IPS-18c (cell line): ENCODE results near the gene BEST3.

Source experiments
- H3K4me3 ChIP-seq: 2 replicates; pipeline ENCODE4 v1.7.0; 2013; ENCODE audit warnings: low read depth, mild to moderate bottlenecking, low read length, moderate library complexity; ENCODE audit not compliant: insufficient read depth
- H3K9me3 ChIP-seq: one replicate; pipeline ENCODE4 v1.6.1; 2013; ENCODE audit warnings: mild to moderate bottlenecking, low read length, moderate library complexity; ENCODE audit not compliant: control insufficient read depth, insufficient read depth

BEST3 gene

DNA sequence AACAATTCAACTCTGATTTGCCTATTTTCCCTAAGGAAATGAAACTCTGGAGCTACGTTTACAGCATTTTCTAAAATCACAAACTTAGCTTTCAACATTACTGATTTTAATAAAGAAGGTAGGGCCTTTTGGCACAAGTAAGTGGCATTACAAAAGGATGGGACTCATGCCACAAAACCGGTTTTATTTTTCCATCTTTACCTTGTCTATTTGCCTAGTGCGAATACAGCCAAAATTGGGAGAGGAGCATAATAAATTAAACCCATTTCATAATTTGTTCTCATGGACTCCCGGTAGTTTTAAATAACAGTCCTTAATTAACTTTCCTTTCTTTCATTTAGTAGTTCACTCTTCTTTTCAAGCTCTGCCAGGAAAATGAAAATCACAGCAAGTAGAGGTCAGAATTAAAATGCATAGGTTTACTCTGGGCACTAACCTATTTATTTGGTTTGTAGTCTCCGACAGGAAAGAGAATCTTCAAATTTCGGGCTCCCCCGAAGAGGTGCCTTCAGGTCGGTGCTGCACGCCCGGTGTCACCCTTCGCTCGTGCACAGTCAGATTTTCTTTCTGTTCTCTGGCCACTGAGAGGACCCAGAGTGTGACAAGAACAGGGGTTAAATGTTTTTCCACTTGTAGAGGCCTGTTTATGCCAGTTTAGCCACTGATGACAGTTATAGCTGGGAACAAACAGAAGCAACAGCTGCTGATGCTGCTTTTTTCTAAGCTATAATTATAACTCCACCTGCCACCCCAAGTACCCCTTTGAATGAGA, at the start of gene BEST3:
Gene BEST3, minus strand, starts transcription at position 535 of the 772 bp plus-strand sequence. CDS start 1,505 bp downstream, outside the sequence.
- no peak within 1 kb of the TSS for H3K4me3 ChIP-seq
- no peaks in the 10 kb centered on the region for H3K9me3 ChIP-seq

GRCh38 chr12:69744109-69744508, 45.0 kb upstream of the BEST3 start:
- no peak overlapping the region for H3K4me3 ChIP-seq
- peaks cover 3% of the 10 kb centered on the region for H3K9me3 ChIP-seq

DNA sequence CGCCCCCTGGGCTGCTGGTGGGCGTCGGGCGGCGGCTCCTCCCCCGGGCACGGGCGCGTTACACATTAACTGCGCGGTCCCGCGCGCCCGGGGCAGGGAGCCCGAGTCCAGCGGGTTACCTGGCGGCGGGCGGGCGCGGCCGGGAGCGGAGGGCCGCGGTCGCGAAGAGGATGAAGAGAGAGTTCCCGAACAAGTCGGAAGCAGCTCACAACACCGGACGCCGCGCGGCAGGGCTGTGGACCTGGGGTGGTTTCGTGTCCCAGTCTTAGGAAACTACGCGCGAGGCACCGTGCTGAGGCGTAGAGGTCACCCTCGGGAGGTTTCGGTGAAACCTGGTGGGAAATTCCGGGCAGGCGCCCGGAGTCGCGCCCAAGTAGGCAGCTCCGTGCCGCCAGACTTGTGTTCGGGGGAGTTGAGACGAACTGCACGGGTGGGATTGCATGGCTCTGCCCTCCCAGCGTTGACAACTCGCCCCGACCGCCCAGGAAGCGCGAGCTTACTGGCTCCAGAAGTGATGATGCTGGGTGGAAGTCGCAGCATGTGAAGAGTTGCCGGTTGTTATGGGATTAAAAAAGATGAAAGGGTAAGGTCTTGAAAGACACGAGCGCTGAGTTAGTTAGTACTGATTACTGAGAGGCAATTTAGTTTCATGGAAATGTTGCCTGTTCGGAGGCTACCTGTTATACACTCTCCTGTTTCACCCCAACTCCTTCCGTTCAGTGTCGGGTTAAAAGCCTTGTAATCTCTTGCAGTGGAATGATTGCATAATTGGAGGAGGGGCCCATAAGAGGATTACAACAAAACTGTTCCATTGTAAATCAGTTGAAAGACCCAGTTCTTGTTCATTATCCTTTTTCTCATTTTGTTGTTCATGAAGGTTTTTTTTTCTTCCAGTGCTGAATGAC, 40.4 kb upstream of the BEST3 start:
- Histone ChIP-seq H3K4me3 (peak overlapping the region; percentile 81), H3K9me3 (no peaks in the 10 kb centered on the region)

DNA sequence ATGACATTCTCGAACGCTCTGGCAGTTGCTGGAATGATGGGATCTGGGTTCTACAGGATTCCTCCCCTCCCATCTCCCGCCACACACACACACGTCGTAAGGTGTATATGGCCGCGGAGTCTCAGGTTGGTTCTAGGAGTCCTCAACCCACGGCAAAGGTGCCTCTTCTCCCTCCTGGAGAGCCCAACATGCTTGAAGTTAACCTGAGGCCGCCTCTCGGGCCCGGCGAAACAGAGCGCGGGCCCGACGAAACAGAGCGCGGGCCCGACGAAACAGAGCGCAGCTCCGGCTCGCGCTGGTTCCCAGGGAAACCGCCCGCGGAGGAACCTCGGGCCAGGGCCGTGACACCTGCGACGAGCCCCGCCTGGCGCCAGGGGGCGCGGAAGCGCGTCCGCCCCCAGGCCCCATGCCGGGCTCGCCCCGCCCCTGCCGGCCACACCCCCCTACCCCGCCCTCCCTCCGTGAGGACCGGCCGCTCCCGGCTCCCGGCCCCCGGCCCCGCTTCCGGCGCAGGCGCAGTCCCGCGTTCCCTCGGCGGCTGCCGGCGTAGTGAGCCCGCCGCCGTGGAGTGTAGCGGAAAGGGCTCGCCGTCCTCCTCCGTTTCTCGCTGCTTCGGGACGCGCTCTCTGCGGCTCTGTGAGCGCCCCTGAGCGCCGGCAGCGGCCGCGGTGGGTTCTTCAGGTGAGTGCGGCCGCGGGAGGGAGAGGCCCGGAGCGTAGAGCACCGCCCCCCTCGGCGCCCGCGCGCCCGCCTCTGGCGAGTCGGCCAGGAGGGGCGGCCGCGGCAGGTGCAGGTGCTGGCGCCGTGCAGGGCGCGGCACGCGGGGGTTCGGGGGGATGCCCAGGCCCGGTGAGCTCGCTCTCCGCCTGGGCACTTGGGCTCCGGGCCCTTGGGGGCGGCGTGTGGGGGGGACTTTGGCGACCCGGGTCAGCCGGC, 39.5 kb upstream of the BEST3 start, which contains the start of gene RAB3IP:
Gene RAB3IP, plus strand, starts transcription at position 510 of the 936 bp plus-strand sequence. CDS start 16,549 bp downstream, outside the sequence.
- peak within 1 kb of the TSS; percentile 81 for H3K4me3 ChIP-seq

GRCh38 chr12:69733638-69734037, 34.5 kb upstream of the BEST3 start:
- Histone ChIP-seq H3K4me3 (no peak overlapping the region), H3K9me3 (no peaks in the 10 kb centered on the region)

More for the DNA sequence above, 39.5 kb upstream of the BEST3 start, which contains the start of gene RAB3IP:
- H3K9me3 ChIP-seq = no peaks in the 10 kb centered on the region

- no peaks in the 10 kb centered on the region for H3K9me3 ChIP-seq
- no peak overlapping the region for H3K4me3 ChIP-seq
Observed at GRCh38 chr12:69732088-69732487, 33.0 kb upstream of the BEST3 start.

DNA sequence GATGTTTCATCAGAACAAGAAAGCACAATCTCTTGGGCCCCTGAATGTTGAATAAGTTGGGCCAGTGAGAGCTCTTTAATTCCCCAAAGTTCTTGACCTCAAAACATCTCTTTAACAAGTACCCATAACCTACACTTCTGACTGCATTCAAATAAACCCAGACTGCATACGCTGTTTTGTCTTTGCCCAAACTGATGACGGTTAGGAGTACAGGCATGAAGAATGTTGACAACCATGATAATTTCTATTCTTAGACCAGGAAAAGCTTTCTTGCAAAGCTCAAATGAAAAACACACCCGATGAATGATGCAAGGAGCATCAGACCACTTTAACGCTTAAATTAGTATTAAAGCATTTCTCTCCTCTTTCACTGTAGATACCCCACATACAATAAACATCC, 27.8 kb upstream of the BEST3 start:
- Histone ChIP-seq H3K9me3 (no peaks in the 10 kb centered on the region), H3K4me3 (no peak overlapping the region)

DNA sequence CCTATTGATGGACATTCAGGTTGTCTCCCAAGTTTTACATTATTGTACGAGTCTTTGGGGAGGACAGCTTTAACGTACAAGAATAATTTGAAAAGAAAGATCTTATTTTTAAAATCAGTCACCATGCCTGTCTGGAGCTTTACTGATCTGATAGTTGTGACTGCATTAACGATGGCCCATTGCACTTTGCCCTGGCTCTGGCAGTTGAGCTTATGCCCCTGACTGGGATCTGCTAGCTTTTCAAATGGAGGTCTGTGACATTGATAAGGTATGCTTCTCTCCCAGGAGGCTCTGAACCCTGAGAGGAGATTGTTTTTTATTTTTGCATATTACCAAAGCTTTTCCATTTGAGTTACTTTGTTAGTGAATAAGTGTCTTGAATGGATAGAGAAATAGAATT, 21.6 kb upstream of the BEST3 start:
- no peak overlapping the region for H3K4me3 ChIP-seq
- H3K9me3 ChIP-seq = no peaks in the 10 kb centered on the region

DNA sequence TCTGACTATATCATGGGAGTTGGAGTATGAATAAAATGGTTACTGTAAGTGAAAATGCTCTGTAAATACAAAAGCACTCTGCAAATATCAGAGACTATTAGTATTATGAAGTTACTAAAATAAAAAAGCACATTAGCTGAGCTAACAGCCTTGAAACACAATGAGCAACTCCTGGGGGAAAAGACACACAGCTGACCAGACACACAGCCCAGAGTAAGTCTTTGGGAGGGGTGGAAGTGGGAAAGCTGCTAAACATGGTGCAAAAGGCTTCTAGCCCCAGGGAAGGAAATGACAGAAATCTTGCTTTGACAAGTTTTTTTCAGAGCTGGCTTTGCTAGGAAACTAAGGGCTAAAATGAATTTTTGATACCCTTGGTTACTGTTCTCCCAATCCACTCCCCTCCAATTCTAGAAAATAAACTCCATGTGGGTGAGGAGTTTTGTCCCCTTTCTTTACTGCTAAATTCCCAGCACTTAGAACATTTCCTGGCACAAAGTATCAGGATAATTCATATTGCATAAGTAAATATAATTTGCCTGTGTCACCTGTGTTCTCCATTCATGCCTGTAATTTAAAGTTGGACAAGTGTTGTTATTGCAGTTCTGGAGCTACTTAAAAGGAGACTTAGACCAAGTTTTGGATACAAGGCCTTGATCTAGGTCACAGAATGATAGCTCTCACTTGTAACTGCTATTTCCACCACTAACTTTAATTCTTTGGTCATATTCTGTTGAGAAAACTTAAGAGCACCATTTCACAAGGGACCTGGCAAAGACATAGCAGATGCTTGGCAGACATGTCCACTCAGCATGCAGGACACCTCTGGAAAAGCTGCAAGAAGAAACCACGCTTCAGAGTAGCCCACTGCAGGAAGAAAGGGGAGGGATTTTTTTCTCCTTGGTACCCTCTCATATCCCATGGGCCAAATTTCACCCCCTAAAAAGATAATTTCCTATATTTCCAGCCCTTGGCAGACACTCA, 20.5 kb upstream of the BEST3 start:
- no peak overlapping the region for H3K4me3 ChIP-seq
- H3K9me3 ChIP-seq = no peaks in the 10 kb centered on the region

DNA sequence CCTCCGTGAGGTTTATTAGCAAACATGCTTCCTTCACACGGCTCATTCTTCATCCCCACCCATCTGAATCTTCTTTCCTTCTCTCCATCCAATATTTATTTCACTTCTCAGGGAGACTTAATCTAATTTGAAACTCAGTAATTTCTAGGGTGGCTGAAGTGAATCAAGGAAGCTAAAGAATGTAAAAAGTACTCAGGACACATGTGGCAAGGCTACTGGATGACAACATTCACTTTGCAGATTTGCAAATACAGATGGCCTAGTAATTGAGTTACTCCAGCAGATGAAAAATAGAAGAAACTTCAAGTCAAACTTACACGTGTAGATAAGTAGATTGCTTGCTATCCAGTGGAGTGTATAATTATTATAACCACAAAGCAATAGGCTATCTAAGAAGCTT, 15.4 kb upstream of the BEST3 start:
- Histone ChIP-seq H3K9me3 (no peaks in the 10 kb centered on the region), H3K4me3 (no peak overlapping the region)

- H3K4me3 ChIP-seq = no peak overlapping the region
- H3K9me3 ChIP-seq = no peaks in the 10 kb centered on the region
Observed at GRCh38 chr12:69712826-69713225, 13.7 kb upstream of the BEST3 start.

- Histone ChIP-seq H3K4me3 (no peak overlapping the region), H3K9me3 (no peaks in the 10 kb centered on the region)
Observed at GRCh38 chr12:69708649-69709048, 9.5 kb upstream of the BEST3 start.

GRCh38 chr12:69704357-69704756, 5.3 kb upstream of the BEST3 start:
- no peak overlapping the region for H3K4me3 ChIP-seq
- H3K9me3 ChIP-seq = no peaks in the 10 kb centered on the region

GRCh38 chr12:69703146-69703642, 4.1 kb upstream of the BEST3 start:
- Histone ChIP-seq H3K9me3 (no peaks in the 10 kb centered on the region), H3K4me3 (no peak overlapping the region)

DNA sequence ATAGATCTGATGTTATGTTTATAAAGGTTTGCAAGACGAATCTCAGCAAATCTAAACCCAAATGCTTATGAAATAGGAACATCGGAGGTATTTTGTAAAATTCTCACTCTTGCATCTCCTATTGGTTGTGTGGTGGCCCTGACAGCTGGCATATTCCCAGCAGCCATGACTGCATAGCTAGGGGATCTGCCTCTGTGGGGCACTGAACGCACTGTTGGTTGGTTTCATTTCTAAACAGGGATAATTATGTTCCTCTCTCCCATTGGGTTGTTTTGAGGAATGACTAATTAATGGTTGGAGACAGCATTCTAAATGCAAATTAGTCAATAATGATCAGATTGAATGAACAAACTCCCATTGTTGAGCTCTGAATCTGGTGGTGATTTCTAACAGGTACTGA, 2.7 kb upstream of the BEST3 start:
- Histone ChIP-seq H3K9me3 (no peaks in the 10 kb centered on the region), H3K4me3 (no peak overlapping the region)

GRCh38 chr12:69698054-69698453, 1.0 kb downstream of the BEST3 start:
- Histone ChIP-seq H3K4me3 (no peak overlapping the region), H3K9me3 (no peaks in the 10 kb centered on the region)
